NCI-H2171 treated with DMSO at 0.1 percent for 48 hours (cell line): ENCODE results near the gene GAN.

ENCODE experiments used
- DNase-seq: peaks from one replicate; lab custom pipeline; 2025; lab: John Stamatoyannopoulos, UW

The GAN gene

DNA sequence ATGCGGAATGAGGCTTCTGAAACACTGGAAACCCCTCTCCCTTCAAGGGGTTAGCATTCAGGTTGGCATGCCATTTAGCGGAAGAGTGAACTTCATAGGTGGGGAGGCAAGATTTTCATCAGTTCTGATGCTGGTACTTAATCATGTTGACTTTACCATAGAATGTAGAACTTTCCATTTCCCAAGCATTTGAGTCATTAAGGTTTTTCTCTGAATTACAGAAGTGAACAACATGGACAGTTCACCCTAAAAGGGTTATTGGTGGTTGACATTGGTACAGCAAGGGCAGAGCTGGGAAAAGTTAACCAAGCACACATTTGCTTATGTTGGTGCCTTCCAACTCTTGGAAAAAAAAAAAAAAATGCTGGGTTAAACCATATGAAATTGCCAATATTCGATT lies 39.1 kb downstream of the GAN start:
- DNase-seq, result no peak

DNA sequence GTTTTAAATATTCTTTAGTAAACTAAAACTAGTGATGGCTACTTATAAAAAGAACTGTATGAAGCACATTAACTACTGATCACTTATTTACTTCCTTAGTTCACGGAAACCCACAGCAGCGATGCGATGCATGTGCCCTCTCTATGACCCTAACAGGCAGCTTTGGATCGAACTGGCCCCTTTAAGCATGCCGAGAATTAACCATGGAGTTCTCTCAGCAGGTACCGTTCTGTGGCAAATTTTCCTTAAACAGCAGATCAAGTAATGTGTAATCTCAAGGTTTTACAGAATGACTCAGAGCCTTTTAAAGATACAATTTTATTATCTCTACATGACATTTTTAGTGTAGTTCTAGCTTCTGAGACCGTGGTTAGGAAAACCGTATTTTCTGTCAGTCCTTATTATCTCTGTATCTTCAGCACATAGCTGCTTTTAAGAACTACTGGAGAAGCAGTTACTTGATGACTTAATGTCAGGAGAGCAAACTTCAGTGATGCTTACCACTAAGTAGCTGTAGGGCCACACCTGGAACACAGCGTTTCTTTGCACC lies 43.0 kb downstream of the GAN start:
- DNase-seq, result no peak

DNA sequence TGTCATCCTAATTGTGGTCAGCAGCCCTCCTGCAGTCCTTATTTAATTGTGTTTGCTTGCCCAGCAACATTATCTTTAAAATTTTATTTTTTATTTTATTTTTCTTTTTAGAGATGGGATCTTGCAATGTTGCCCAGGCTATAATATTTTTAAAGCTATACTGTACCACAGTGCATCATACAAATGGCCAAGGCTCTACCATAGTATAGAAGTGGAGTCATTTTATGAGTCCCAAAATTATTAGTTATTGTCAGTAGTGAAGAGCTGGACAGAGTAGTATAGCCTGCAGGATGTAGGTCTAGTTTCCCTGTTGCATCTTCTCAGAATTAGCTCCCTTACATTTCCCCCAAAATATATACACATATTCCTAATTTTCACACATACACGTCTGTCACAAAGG lies 44.1 kb downstream of the GAN start:
- DNase-seq, result no peak

DNA sequence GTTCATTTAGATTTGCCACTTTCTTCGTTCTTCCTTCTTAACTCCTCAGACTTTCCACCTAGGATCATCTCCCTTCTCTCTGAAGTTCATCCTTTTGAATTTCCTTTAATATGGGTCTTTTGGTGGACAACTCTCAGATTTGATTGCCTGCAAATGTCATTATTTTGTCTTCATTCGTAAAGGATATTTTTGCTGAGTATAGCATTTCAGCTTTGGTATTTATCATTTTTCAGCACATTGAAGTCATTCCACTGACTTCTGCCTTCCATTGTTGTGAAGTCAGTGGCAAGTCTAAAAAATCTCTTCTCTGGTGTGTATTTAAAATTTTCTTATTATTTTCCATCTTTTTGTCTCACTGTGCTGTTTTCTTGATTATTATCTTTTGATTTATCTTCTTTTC lies 45.4 kb downstream of the GAN start:
- no peak for DNase-seq

DNA sequence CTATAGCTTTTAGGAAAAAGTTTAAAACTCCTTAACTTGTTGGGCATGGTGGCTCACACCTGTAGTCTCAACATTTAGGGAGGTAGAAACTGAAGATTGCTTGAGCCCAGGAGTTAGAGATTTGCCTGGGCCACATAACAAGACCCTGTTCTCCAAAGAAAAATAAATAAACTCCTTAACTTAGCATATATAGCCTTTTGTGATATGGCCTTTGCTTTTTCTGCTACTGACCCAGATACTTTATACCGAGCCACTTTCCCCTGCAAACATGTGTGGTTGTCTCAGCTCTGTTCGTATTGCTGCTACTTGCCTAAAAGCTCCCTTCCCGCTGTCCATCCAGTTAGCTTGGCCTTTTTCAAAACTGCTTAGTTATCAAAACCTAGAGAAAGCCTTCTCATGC lies 51.0 kb downstream of the GAN start:
- DNase-seq, result no peak

DNA sequence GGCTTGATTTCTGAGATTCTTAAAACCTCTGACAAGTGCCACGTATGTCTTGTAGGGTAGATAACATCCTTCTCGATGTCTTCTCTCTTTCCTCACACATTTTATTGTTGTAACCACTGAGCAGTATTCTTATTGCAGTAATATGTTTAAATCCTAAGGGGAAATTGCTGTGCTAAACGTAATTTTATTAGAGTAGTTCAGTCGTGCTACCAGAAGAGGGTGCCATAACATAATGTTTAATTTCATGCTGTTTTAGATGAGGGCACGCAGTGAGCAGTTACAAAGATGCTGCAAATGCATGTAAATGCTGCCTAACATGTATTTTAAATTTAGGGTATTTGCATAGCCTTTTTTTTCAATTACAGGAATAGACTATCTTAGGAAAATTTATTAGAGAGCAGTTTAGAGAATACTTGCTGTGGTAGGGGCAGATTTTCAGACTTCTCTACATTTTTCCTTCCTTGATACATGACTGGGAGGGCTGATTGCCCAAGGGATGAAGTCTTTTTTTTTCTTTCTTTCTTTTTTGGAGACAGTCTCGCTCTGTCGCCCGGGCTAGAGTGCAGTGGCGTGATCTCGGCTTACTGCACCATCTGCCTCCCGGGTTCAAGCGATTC lies 51.7 kb downstream of the GAN start:
- peak; percentile 76 for DNase-seq

DNA sequence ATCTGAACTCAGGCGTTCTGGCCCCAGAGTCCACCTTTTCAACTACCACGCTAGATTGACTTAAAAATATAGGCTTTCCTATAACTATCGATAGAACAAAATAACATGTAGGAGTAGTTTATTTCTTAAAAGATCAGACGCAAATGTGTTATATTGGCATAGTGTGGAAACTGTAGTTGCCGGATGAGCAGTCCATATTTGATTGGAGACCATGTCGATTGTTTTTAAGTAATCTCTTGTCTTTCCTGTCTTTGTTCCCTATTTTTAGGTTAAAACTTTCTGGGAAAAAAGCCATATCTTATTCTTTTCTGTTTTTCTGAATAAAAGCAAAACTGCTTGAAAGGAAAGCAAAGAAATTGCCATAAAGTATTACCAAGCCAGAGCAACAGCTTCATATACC lies 53.1 kb downstream of the GAN start:
- DNase-seq, result no peak

DNA sequence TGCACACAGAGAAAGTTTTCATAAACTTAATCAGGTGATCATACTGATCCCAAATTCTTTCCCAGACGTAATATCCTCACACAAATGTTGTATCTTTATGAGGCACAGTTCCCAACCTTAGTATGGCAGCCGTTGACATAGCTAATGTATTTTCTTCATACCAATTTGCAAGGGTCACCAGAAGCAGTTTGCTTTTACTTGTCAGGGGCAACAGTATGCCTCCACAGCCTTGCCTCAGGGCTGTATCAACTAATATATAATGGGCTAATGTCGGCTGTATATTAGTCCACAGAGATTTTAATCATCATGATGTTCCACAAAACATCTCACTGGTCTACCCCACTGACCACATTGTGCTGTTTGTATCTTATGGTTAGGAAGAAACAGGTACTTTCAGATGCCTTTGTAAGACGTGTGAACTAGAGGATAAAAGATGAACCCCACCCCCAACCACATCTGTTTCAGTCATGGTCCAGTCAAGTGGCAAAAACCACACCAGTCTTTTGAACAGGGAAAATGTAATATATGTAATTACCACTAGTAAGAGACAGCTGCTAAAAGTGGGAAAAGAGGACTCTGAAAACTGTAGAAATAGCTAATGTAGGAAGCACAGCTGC lies 55.2 kb downstream of the GAN start:
- DNase-seq, result no peak

DNA sequence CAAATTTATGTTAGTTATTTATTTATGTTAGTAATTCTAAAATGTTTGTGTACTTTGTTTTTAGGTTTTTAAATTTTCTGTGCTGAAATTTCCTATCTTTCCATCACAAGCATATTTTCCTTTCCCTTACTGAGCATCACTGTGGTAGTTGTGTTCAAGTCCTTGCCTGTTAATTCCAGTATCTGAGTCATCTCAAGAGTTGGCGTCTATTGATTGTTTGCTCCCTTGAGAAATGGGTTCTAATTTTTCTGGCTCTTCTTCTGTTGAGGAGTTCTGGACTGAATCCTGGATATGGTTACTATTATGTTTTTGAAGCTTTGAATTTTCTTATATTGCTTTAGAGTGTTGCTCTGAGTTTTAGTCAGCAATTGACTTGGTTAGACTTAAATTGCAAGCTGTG lies 56.3 kb downstream of the GAN start:
- peak; percentile 1 for DNase-seq

DNA sequence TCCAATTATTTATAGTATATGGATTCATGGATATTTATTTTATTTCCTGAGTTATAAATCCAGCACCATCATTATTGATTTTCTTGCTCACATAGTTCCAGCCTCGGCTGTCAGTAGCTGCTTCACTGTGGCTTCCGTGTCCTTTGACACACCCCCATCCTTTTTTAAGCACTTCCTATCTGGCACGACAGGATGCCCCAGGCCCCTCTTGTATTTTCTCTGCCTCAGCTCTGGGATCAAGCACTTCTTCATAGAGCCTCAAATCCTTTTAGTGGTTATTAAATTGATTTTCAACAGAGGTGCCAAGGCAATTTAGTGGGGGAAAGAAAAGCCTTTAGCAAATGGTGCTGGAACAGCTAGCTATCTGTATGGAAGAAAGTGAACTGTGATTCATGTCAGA lies 59.8 kb downstream of the GAN start:
- DNase-seq, result no peak

DNA sequence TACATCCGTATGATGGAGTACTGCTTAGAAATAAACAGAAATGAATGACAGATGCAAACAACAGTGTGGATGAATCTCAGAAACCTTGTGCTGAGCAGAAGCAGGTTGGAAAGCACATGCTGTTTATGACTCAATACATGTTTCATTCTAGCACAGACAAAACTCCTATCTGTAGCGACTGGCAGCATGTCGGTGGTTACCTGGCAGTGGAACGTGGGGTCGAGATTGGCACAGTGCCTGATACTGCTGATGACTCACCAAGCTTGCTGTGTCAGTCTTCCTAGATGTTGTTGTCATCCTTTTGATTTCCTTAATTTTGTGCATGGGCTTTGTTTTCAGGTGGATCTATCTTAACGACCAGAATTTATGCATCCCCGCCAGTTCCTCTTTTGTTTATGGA lies 62.1 kb downstream of the GAN start:
- DNase-seq, result peak; percentile 16

DNA sequence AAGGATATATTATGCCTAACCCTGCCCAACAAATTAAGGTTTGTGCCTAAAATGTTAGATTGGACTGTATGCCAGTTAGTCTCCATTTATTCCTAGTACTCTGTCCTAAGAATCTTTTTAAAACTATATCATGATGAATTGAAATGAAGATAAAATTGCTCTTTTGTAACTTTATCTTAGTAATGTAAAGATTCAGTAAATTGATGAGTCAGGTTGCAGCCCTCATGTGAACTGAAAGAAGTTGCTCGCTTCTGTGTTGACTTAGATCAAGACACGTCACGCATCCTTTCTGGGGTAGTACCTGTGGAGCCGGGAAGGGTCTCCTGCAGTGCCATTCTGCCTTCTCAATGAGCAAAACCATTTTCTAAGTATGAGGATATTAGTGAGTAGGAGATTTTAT lies 63.3 kb downstream of the GAN start:
- DNase-seq, result no peak

DNA sequence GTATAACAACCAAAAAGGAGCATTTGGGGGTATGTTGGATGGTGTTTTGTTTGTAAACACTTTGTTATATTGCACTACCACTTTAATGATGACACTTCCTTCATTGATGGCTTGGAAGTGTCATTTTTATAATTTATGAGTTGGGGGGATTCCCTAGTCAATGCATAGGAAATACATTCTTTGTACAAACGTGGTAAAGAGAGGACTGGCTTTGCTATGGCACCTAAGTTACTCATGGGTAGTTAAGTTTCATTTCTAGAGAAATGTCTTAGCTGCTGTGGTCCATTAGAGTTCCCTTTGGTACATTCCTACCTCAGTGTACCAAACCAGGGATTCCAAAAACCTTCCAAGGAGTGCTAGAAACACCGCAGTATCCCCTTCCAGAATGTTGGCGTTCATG lies 66.2 kb downstream of the GAN start:
- no peak for DNase-seq

DNA sequence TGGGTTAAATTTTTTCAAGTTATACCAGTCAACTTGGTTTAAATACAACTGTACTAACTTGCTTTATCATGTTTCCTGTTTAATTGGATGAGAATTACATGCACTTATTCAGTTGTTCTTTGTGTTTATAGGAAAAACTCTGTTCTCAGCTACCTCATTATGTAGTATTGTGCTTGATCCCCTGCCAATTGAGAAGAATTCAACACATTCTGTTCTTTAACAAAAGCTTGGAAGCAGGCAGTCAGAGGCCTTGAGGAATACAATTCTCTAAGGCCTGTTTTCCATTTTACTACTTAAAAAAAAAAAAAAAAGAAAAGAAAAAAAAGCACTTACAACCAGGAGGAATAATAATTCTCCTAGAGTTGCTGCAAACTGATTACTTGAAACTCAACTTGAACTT lies 69.2 kb downstream of the GAN start:
- DNase-seq, result no peak

DNA sequence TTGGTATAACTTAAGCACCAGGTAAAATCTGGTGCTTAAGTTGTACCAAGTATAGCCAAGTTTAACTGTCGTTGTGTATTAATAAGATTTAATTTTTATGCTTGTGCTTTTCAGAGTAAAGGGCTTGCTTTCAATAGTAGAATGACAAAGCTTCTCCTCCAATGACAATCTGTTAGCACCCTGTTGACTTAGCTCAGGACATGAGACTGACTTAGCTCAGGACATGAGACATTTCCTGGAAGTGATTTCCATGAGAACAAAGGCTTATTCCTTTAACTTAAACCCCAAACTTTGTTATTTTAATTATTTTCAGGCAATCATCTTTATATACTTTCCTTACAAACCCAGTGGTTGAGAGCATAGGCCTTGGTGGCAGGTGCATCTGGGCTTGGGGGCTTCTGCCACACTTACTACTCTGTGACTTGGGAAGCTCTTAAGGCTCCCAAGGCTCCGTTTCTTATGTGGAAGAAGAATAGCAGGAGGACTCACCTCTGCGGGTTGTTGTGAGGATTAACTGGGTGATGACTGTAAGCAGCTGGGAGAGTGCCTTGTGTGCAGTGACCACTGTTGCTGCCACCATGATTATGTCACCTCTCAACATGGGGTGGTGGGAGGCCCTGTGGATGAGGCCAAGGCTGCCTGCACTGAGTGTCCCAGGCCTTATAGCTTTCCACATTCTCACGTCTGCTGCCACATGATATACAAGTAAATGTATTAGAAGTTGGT lies 70.4 kb downstream of the GAN start:
- no peak for DNase-seq

DNA sequence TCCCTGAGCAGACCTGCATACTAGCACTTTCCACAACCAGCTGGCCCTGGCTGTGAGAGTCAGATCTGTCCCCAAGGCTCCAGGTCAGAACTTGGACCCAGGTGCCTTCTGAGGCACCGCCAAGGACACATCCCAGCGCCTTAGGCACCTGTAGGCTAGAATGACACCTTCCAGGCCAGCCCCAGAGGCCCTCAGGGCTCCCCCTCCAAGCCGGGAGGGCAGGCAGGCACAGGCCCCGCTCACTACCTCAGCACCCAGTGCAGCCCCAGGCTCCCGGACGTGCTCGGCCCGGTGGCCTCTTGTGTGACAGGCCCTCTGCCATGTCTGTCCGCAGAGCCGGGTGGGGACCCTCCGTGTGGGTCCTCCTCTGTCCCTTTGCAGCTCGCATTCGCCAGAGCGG lies 73.6 kb downstream of the GAN start:
- no peak for DNase-seq

DNA sequence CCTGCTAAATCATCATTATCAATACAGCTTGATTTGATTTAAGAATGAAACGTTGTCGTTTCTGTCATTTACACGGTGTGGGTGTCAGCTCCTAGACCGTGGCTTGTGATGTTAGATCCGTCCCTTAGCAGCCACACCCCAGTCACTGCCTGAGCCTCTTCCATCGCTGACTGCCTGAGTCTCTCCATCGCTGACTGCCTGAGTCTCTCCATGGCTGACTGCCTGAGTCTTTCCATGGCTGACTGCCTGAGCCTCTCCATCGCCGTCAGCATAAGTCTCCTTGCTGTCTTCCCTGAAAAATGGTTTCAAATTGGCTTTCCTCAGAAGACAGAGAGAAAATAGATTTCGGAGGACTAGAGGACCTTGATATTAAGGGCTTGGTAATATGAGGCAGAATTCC lies 76.1 kb downstream of the GAN start:
- DNase-seq, result no peak

DNA sequence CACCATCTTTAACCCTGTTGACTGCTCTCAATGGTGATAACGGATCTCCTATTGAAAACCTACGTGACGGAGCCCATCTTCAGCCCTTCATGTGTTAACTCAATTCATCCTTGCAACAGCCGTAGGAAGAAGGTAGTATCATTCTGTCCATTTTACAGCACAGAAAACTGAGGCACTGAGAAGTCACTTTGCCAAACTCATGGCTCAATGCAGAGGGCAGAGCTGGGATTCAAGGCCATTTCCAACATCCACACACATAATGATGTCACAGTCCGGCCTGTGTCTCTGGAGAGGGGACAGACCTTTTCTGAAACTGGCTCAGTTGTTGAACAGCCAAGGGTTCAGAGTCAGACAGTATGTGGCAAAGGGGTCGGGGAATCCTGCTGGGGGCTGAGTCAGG lies 77.2 kb downstream of the GAN start:
- no peak for DNase-seq

DNA sequence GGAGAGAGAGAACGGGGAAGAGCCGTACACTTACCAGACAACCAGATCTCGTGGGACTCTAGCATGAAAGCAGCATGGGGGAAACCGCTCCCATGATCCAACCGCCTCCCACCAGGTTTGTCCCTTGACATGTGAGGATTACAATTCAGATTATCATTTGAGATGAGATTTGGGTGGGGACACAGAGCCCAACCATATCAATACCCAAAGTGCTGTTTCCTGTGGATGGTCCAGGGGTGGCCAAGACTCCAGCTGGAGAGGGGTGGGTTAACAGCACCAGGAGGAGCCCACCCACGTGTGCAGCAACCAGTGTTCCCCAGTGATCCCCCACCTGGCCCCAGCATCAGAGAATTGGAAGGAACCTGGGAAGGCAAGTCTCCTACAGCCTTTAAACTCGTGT lies 79.7 kb downstream of the GAN start:
- no peak for DNase-seq

DNA sequence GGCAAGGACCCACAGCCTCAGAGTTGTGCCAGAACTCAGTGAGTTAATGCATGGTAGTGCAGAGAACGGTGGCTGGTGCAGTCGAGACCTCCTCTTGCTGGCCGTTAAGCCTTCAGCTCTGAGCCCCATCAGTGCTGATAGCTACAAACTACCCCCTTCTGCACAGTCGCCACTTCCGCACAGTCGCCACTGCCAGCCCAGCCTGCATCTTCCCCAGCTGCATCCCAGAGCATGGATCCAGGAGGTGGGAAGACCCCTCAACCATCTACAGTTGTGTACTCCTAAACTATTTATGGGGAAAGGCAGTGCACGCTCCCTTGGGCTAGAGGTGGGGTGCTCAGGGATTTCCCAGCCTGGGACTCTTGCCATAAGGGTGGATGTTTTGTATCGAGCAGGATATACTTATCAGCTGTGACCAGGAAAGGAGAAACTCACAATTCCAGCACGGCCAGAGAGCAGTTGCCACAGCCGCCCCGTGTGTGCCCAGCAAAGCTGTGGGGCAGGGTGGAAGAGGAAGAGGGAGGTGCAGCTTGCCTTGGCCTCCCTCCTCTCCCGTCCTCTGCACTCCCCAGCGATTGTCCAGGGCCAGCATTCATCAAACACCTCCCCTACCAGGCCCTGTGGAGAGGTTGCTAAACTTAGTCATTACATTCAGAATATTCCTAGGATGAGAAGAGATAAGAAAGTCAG lies 80.3 kb downstream of the GAN start:
- DNase-seq, result no peak

DNA sequence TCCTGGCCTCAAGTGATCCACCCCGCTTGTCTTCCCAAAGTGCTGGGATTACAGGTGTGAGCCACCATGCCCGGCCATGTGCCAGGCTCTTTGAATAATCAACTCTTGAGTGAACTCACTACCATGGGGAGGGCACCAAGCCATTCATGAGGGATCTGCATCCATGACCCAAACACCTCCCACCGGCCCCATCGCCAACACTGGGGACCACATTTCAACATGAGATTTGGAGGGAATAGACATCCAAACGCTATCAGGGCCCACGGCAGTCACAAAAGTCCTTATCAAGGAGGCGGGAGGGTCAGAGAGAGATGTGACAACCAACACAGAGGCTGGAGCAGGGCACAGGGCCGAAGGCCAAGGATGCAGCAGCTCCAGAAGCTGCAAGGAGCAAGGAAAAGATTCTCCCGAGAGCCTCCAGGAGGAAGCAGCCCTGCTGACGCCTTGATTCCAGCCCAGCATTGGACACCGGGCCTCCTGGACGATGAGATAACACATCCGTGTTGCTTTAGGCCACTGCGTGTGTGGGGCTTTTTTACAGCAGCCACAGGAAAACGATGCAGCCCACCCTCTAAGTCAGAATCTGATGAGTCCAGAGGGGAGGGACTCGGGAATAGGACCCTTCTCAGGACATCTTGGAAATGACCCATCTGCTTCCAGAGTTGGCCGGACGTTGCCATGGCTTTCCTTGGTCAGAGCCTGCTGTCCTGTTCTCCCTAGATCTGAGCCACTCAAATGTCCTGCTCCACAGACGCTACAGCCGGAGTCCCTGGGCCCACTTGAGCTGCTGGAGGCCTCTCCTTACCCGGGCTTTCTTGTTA lies 82.5 kb downstream of the GAN start:
- DNase-seq, result no peak
